A549 (cell line): Measurements from ENCODE around the gene SLC22A23.

Source experiments
- EP300 ChIP-seq, 2 experiments: fragments of >200 bp; sonication (Bioruptor Twin); formaldehyde crosslinking; IDR thresholded peaks; 2 replicates in 1 of 2; 3 replicates in 1 of 2; pipeline ENCODE4 v1.6.1; 2016 to 2017
- RNF2 ChIP-seq: fragments of 200-600 bp; sonication (generic); IDR thresholded peaks from 2 replicates; pipeline ENCODE4 v1.6.1; 2016; ENCODE audit warnings: low read depth, mild to moderate bottlenecking, antibody characterized with exemption, moderate library complexity, borderline replicate concordance

DNA sequence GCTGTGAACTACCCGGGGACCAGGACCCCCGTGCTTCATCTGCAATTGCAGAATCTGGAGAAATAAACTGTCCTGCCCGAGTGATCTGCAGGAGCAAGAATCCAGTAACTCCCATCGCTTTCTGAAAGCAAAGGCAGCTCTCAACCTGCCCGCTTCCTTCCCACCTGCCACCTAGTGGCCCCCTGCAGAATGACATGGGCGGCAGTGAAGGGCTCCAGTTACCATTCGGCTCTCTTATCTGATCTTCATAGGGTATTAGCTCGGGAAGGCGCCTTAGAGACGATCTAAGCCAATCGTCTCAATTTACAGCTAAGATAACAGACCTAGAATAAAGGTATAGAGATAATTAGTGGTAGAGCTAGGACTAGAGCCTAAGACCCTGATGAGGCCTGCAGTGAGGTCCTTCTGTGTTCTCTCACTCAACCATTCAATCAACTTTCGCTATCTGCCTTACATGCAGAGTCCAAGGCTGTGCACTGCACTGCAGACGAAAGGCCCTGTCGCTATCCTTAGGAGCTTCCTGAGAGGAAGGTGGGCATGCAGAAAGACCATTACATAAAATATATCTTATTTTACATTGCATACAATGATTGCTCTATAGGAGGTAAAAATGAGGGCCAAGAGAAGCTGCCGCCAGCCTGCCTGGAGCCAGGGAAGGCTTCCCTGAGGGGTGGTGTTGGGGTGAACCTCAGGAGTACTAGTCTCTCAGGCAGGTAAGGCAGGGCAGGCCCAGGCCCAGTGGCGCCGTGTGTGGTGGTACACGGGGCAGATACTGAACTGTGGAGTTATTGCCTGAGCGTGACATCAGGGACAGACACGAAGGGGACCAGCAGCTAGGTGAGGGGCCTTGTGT lies 205.2 kb downstream of the SLC22A23 start:
- TF ChIP-seq RNF2: no peak
- no peak for TF ChIP-seq EP300 (IDR thresholded peaks at IDR 0.05)
